ENCODE results near the gene SPTB.

The SPTB gene

GRCh38 chr14:64706119-64706592 is 173.6 kb downstream of the SPTB start:
- no peak for DNase-seq

- DNase-seq: peak in 1 of 2 donors; percentile 35
Measured at GRCh38 chr14:64705381-64706118, 174.2 kb downstream of the SPTB start.

- no peak for DNase-seq
Measured at GRCh38 chr14:64704743-64705380, 174.8 kb downstream of the SPTB start.

GRCh38 chr14:64704143-64704742 is 175.5 kb downstream of the SPTB start, which contains the start of gene PLEKHG3:
Gene PLEKHG3, plus strand, starts transcription at chr14:64704424. Its CDS starts 23,208 bp downstream, at chr14:64727632.
- no peak for DNase-seq

DNA sequence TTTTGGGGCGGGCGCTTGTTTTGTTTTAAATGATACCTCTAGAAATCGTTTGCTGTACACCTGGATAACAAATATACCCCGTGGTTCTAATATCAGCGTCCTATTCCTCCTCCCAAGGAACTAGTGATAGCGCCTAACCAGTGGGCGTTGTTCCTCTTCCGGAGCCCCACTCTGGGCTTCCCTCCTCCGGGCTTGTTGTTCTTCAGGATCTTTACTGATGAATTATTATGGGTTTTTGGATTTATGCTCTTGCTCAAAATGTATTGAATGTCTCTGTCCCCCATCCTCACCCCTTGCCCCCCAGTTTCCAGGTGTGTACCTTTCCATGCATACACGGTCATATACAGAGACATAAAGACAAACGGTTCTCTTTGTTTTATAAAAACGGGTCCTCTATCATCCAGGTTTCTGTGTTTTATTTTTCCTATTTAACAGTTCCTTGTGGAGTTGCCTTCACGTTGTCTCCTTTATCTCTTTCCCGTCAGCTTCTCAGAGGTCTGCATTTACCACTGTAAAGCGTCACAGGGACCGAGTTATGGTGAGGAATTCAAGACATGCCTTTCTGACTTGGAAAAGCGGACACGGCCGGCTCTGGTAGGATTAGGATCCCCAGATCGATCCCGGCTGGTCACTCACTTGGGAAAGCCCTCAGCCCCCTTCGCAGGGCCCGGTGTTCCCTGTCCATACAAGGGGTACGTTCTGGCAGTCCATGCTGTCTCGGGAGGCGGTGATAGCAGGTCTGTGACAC is 176.1 kb downstream of the SPTB start:
- DNase-seq: peak; percentile 38 to 65

DNA sequence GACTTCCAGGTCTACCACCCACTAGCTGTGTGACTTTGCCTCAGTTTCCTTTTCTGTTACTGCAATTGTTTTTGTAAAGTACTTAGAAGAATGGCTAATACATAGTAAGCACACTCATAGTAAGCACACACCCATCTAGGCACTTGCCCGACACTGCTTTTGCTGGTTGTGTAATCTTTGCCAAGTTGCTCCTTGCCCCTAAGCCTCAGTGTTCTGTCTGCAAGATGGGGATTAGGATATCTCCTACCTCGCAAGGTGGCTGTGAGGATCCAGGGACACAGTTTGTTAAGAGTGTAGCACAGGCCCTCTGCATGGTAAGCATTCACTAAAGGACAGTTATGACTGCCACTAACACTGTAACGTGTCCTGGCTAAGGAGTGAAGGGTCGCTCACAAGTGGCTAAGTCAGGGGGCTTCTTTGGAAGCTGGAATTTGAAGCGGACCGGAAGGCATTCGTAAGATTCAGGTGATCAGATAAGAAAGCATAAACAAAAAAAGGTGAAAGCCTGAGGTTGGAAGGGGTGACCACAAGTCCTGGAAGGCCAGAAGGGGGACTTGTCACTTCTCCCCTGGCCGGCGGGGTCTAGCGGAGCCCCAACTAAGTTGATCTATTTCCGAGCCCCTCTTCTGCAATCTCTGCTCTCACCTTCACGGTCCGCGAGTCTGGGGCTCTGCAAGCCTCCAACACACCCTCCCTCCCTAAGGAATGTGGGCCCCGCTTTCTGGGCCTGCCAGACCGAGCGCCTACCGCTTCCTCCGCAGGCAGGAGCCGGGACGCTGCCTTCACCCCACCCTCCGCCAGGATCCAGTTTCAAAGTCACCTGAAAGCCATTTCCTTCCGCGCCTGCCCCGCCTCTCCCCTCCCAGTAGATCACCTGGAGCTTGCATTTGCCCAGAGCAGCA is 177.0 kb downstream of the SPTB start:
- no peak for DNase-seq

GRCh38 chr14:64701660-64702059 is 178.0 kb downstream of the SPTB start:
- DNase-seq: no peak

DNA sequence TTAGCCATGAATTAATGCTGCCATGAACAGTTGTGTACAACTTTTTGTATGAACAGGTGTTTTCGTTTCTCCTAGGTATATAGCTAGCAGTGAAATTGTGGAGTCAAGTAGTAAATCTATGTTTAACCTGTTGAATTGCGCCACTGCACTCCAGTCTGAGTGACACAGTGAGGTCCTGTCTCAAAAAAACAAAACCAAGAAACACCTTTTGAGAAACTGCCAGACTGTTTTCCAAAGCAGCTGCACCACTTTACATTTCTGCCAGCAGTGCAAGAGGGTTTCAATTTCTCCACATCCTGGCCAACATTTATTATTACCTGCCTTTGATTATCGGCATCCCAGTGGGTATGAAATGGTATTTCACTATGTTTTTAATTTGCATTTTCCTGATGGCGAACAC is 178.8 kb downstream of the SPTB start:
- no peak for DNase-seq

GRCh38 chr14:64700290-64700689 is 179.4 kb downstream of the SPTB start:
- DNase-seq: no peak

DNA sequence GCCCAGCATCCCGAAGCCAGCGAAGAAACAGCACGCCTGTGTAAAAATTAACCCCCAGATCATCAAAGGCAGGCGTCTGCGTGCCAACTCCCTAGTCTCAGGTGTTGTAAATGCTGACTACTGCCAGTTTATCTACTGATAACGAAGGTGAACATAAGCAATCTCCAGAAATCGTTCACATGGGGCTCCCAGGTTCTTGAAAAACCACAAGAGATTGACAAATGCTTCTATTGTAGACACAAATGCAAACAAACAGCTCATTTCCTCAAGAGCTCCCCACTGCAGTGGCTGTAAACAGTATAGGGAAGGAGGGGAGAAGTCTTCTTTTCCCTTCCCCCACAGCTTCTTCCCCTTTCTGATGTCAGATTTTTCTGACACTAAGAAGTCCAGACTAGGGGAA is 180.8 kb downstream of the SPTB start:
- DNase-seq: peak; percentile 87 to 92

DNA sequence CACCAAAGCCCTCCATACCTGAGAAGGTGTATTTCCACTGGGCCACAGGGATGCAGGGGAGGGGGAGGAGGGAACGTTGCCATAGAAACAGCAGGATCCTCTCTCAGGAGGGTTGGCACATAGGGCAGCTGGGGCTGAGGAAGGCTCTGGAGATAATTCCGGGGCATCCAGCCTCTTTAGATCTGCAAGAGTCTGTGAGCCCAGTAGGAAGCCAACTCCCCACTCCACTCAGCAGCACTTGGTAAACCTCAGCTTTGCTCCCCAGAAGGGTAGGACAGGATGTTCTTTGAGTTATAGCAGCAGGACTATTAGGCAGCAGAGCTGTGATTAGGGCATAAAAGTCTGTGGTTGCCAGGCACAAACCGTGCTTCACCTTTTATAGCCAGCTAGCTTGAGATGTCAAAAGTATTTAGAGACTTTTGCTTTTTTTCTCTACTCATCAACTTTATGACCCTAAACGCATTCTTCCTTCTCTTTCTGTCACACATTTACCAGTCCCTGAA is 183.3 kb downstream of the SPTB start:
- DNase-seq: no peak

Data from inflammatory macrophage (primary cell).